Uterus (tissue), 2 donors: ENCODE measurements around the gene TSPAN17.

Source experiments
- POLR2A ChIP-seq, 2 donors: fragments of 450-650 bp; IDR thresholded peaks; one replicate each; pipeline ENCODE4 v1.6.1; 2016; ENCODE audit warnings: antibody characterized with exemption in 2 of 2, mild to moderate bottlenecking in 1 of 2, moderate library complexity in 1 of 2
- TF ChIP-seq, protein P1 (sequence below), 4 experiments: fragments of 200-600 bp in 2 of 4; fragments of 450-650 bp in 2 of 4; sonication (generic) in 2 of 4; IDR thresholded peaks; one replicate each; pipeline ENCODE4 v1.5.1; 2016 to 2019; ENCODE audit warnings: antibody characterized with exemption in 4 of 4, mild to moderate bottlenecking in 2 of 4, moderate library complexity in 1 of 4

- TF ChIP-seq, protein P1, sequence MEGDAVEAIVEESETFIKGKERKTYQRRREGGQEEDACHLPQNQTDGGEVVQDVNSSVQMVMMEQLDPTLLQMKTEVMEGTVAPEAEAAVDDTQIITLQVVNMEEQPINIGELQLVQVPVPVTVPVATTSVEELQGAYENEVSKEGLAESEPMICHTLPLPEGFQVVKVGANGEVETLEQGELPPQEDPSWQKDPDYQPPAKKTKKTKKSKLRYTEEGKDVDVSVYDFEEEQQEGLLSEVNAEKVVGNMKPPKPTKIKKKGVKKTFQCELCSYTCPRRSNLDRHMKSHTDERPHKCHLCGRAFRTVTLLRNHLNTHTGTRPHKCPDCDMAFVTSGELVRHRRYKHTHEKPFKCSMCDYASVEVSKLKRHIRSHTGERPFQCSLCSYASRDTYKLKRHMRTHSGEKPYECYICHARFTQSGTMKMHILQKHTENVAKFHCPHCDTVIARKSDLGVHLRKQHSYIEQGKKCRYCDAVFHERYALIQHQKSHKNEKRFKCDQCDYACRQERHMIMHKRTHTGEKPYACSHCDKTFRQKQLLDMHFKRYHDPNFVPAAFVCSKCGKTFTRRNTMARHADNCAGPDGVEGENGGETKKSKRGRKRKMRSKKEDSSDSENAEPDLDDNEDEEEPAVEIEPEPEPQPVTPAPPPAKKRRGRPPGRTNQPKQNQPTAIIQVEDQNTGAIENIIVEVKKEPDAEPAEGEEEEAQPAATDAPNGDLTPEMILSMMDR (IDR thresholded peaks at IDR 0.05) = no peak
- TF ChIP-seq POLR2A (IDR thresholded peaks at IDR 0.05) = no peak
Observed at GRCh38 chr5:176677209-176677939, 30.1 kb downstream of the TSPAN17 start.
